ENCODE results near the gene ARL14EP. TPM values are rescaled to one million over a fixed set of nuclear protein-coding genes. Genes with fewer than 3 reads are reported as not detected.

The ARL14EP gene
- total and polyA plus RNA-seq, 2 donors (not counting 3 experiments of a cell fraction or from before 2014, with no cell fraction given) = 9.6 to 16.7 TPM

DNA sequence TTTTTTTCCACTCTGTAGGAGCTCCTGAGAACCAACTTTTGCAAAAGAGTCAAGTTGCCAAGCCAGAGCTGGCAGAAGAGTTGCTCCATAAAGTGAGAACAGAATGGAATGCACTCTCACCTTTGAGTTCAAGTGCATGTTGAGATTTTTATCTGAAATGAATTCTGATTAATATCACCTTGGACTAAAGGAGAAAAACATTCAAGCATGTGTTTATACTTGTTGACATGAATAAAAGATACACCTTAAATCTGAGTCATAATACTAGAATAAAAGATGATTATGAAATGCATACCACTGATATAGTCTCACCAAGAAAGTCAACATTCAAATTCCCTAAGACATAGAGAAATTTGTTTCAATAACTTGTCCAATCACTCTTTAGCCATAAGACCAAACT is 37.8 kb downstream of the ARL14EP start:
- FAIRE-seq (no peak), DNase-seq (ENCODE audit: low read depth, low spot score) (no peak)
- Histone ChIP-seq H3K4me1 (ENCODE audit: control insufficient read depth, extremely low read depth, insufficient read depth, low read length) (no peaks in the 10 kb centered on the region), H3K79me2 (ENCODE audit: control insufficient read depth, insufficient read depth, low read length) (no peaks in the 10 kb centered on the region), H3K9ac (replicated peaks; ENCODE audit: extremely low read depth, insufficient read depth, low read length) (no peak overlapping the region), H2AFZ (ENCODE audit: low read depth, low read length) (no peak overlapping the region), H3K27me3 (ENCODE audit: control insufficient read depth in 2 of 2, insufficient read depth in 2 of 2, low read length in 2 of 2) (no peaks in the 10 kb centered on the region), H3K36me3 (ENCODE audit: control insufficient read depth in 2 of 2, extremely low read depth in 1 of 2, insufficient read depth in 2 of 2, low read length in 2 of 2) (no peaks in the 10 kb centered on the region), H3K4me2 (ENCODE audit: insufficient read depth, low read length) (no peak overlapping the region), H4K20me1 (replicated peaks; ENCODE audit: control insufficient read depth, extremely low read depth, insufficient read depth, low read length) (no peaks in the 10 kb centered on the region), H3K9me3 (replicated peaks; ENCODE audit: control insufficient read depth, insufficient read depth, low read length) (no peaks in the 10 kb centered on the region), H3K9me1 (replicated peaks; ENCODE audit: control insufficient read depth, extremely low read depth, insufficient read depth, low read length) (no peaks in the 10 kb centered on the region), H3K27ac (ENCODE audit: insufficient read depth, low read depth, low read length) (no peak overlapping the region), H3K4me3 (replicated peaks in 1 of 3; ENCODE audit: insufficient read depth in 1 of 3, low read depth in 1 of 3, low read length in 3 of 3) (no peak overlapping the region)
- no peak for TF ChIP-seq EZH2 (IDR thresholded peaks at IDR 0.05; ENCODE audit: borderline replicate concordance, low read depth, low read length, severe bottlenecking)
- TF ChIP-seq, protein P1, sequence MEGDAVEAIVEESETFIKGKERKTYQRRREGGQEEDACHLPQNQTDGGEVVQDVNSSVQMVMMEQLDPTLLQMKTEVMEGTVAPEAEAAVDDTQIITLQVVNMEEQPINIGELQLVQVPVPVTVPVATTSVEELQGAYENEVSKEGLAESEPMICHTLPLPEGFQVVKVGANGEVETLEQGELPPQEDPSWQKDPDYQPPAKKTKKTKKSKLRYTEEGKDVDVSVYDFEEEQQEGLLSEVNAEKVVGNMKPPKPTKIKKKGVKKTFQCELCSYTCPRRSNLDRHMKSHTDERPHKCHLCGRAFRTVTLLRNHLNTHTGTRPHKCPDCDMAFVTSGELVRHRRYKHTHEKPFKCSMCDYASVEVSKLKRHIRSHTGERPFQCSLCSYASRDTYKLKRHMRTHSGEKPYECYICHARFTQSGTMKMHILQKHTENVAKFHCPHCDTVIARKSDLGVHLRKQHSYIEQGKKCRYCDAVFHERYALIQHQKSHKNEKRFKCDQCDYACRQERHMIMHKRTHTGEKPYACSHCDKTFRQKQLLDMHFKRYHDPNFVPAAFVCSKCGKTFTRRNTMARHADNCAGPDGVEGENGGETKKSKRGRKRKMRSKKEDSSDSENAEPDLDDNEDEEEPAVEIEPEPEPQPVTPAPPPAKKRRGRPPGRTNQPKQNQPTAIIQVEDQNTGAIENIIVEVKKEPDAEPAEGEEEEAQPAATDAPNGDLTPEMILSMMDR (IDR thresholded peaks at IDR 0.05; ENCODE audit: extremely low read depth in 1 of 2, insufficient read depth in 1 of 2, low read depth in 1 of 2, low read length in 2 of 2) = no peak
- TF ChIP-seq FOS (IDR thresholded peaks at IDR 0.05; ENCODE audit: borderline replicate concordance, insufficient read depth, low read length) = no peak
- no peak for TF ChIP-seq JUN (IDR thresholded peaks at IDR 0.05; ENCODE audit: borderline replicate concordance, insufficient read depth, insufficient read length, low read depth)
- no peak for TF ChIP-seq MYC (IDR thresholded peaks at IDR 0.05; ENCODE audit: low read depth, low read length)
- no peak for TF ChIP-seq GATA2 (IDR thresholded peaks at IDR 0.05; ENCODE audit: insufficient read depth, insufficient read length, low read depth, low read length)
- TF ChIP-seq POLR2A (IDR thresholded peaks at IDR 0.05; ENCODE audit: low read depth, low read length) = no peak
- no peak for TF ChIP-seq POLR2AphosphoS5 (IDR thresholded peaks at IDR 0.05; ENCODE audit: insufficient read depth, low read depth, low read length)
- TF ChIP-seq, protein P2, sequence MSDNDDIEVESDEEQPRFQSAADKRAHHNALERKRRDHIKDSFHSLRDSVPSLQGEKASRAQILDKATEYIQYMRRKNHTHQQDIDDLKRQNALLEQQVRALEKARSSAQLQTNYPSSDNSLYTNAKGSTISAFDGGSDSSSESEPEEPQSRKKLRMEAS (IDR thresholded peaks at IDR 0.05; ENCODE audit: insufficient read depth, insufficient read length) = no peak
- ChIA-PET CTCF (no interaction called here), POLR2A (no interaction called here)
- BruUV-seq (replicated peaks) = no TSS peak
- dilution Hi-C loops (cut with MboI; ENCODE audit: extremely low pct_ligation_motif_present, low sequenced_read_pairs) (no loop called here), intact Hi-C loops (cut with micrococcal nuclease) (no loop called here)
